ENCODE measurements around the gene KCNN4. TPM values are rescaled to one million over a fixed set of nuclear protein-coding genes. Genes with fewer than 3 reads are reported as not detected.
A peak's percentile ranks its signal among the peaks of the same experiment; 100 is the strongest.

KCNN4 gene
- total and polyA plus RNA-seq, 10 of the 15 experiments (the other 5 are each of a cell fraction or from before 2014, with no cell fraction given) = 1.4 to 112 (median 77.9) TPM

GRCh38 chr19:43751466-43752220, 29.1 kb downstream of the KCNN4 start:
- no TSS peak for BruUV-seq (replicated peaks)
- Histone ChIP-seq H3K4me2 (ENCODE audit: control insufficient read depth, insufficient read depth) (peak overlapping the region; percentile 56), H4K20me1 (ENCODE audit: control insufficient read depth, insufficient read depth) (no peaks in the 10 kb centered on the region), H3K79me2 (ENCODE audit: control insufficient read depth, insufficient read depth, low read length) (peaks cover 49% of the 10 kb centered on the region), H3K9me3 (replicated peaks; ENCODE audit: control insufficient read depth, insufficient read depth, low read length) (no peaks in the 10 kb centered on the region), H2AFZ (ENCODE audit: control insufficient read depth, low read depth, low read length) (no peak overlapping the region), H3K9ac (ENCODE audit: control insufficient read depth, insufficient read depth, low read length) (no peak overlapping the region; the same call in 1 of the 2 replicates), H3K27me3 (replicated peaks in 1 of 2; ENCODE audit: control insufficient read depth in 2 of 2, insufficient read depth in 2 of 2, low read length in 1 of 2) (no peaks in the 10 kb centered on the region), H3K36me3 (ENCODE audit: control insufficient read depth in 2 of 2, insufficient read depth in 2 of 2, low read length in 1 of 2) (peaks cover 12 to 17% of the 10 kb centered on the region in 2 experiments; a peak in 3 of 4 replicates), H3K27ac (ENCODE audit: control insufficient read depth, insufficient read depth) (peak overlapping the region; percentile 98), H3K4me1 (ENCODE audit: control insufficient read depth, insufficient read depth, low read length) (peaks cover 45% of the 10 kb centered on the region), H3K4me3 (peak overlapping the region; percentile 84; the same call in 1 of the 2 replicates)
- intact Hi-C loops (cut with micrococcal nuclease; ENCODE audit: unreplicated experiment) = no loop called here
- DNase-seq (ENCODE audit: low read depth, low spot score) (no peak), ATAC-seq (no peak), FAIRE-seq (no peak)
- WGBS (ENCODE audit: insufficient coverage, insufficient replicate concordance, low lambda C conversion rate, missing lambda C conversion rate) = 80% methylated on average over 4 of the region's 4 CpGs
- ChIA-PET RAD21 (ENCODE audit: unreplicated experiment) (interaction anchor here (1.5 to 8.2 kb wide), 4 partner anchors 13 to 83 kb away, joined by 4 to 167 read pairs (median 73); partner anchors contain the start of genes KCNN4 and PLAUR), POLR2A (interaction anchor here (0.6 to 18.9 kb wide), 5 partner anchors 9 to 83 kb away, joined by 3 to 389 read pairs (median 8); partner anchors contain the start of gene KCNN4), CTCF (interaction anchor here (1.1 to 20.8 kb wide), 6 partner anchors 14 to 83 kb away, joined by 3 to 324 read pairs (median 6); partner anchors contain the start of gene KCNN4), SMC1A (ENCODE audit: uncharacterized antibody, unreplicated experiment) (interaction anchor here (1.3 to 20.1 kb wide), 8 partner anchors 8 to 83 kb away, joined by 3 to 325 read pairs (median 4); partner anchors contain the start of gene KCNN4)
- TF ChIP-seq ZNF384 (IDR thresholded peaks at IDR 0.05; ENCODE audit: borderline replicate concordance, low read depth, low read length) (no peak), IKZF1 (conservative IDR thresholded peaks at IDR 0.05) (peak; percentile 15), IRF4 (IDR thresholded peaks at IDR 0.05; ENCODE audit: low read depth, low read length) (peak; percentile 57; the same call in 1 of the 2 replicates), TARDBP (IDR thresholded peaks at IDR 0.05; ENCODE audit: borderline replicate concordance) (no peak), JUNB (IDR thresholded peaks at IDR 0.05) (peak; percentile 64), SMARCA5 (IDR thresholded peaks at IDR 0.05) (0 out of 2 replicates have a peak, but pooled peaks have one; percentile 15)
- in situ Hi-C loops (cut with MboI) = loop anchor here (25.0 kb wide), 2 partner anchors 1711 to 1814 kb away; partner anchors contain the start of genes ERFL and FOSB
